Suprapubic skin (tissue), 4 donors: ENCODE measurements around the gene SEMA6A. TPM values are rescaled to one million over a fixed set of nuclear protein-coding genes. Genes with fewer than 3 reads are reported as not detected.

Experiments used
- DNase-seq, 2 donors: peaks; one replicate each; pipeline ENCODE4 v3.0.0-alpha.2; 2019; ENCODE audit warnings: low spot score in 2 of 2
- H3K27ac ChIP-seq: fragments of 200-600 bp; sonication (generic); one replicate; pipeline ENCODE4 v1.5.1; 2019
- H3K27me3 ChIP-seq: fragments of 200-600 bp; sonication (generic); one replicate; pipeline ENCODE4 v1.5.1; 2019
- H3K36me3 ChIP-seq: fragments of 200-600 bp; sonication (generic); one replicate; pipeline ENCODE4 v1.5.1; 2019
- H3K4me1 ChIP-seq: fragments of 200-600 bp; sonication (generic); one replicate; pipeline ENCODE4 v1.5.1; 2019
- H3K4me3 ChIP-seq: fragments of 200-600 bp; sonication (generic); one replicate; pipeline ENCODE4 v1.5.1; 2019; ENCODE audit warnings: mild to moderate bottlenecking
- H3K9me3 ChIP-seq: fragments of 200-600 bp; sonication (generic); one replicate; pipeline ENCODE4 v1.5.1; 2019
- EP300 ChIP-seq: sonication (generic); formaldehyde crosslinking; IDR thresholded peaks from one replicate; pipeline ENCODE4 v1.6.1; 2017; ENCODE audit warnings: antibody characterized with exemption
- POLR2A ChIP-seq, 2 donors: fragments of 450-650 bp; IDR thresholded peaks; one replicate each; pipeline ENCODE4 v1.6.1; 2017; ENCODE audit warnings: antibody characterized with exemption in 2 of 2, mild to moderate bottlenecking in 2 of 2, moderate library complexity in 2 of 2
- POLR2AphosphoS5 ChIP-seq, 3 donors: sonication (generic); formaldehyde crosslinking; IDR thresholded peaks; one replicate each; pipeline ENCODE4 v1.6.1; 2017; ENCODE audit warnings: antibody characterized with exemption in 3 of 3
- WGBS: methylation state at CpG from one replicate; pipeline ENCODE4 v1.1.5; 2018; 5-methylcytosine and 5-hydroxymethylcytosine counted together
- total RNA-seq, 4 donors: library from RNA; depleted of rRNA; stranded (reverse); fragments of >200 nt; gene quantifications; one replicate each; pipeline ENCODE4 v1.1.0, GENCODE V29; 2016
- TF ChIP-seq, protein P1 (sequence below), 2 donors: fragments of 200-600 bp in 1 of 2; fragments of 450-650 bp in 1 of 2; sonication (generic) in 1 of 2; IDR thresholded peaks; one replicate each; pipeline ENCODE4 v1.5.1; 2016 to 2019; ENCODE audit warnings: antibody characterized with exemption in 2 of 2, mild to moderate bottlenecking in 1 of 2, moderate library complexity in 1 of 2

SEMA6A gene
- total RNA-seq, 4 donors from 2014 or later, result 7.4 to 27.8 (median 15.5) TPM

DNA sequence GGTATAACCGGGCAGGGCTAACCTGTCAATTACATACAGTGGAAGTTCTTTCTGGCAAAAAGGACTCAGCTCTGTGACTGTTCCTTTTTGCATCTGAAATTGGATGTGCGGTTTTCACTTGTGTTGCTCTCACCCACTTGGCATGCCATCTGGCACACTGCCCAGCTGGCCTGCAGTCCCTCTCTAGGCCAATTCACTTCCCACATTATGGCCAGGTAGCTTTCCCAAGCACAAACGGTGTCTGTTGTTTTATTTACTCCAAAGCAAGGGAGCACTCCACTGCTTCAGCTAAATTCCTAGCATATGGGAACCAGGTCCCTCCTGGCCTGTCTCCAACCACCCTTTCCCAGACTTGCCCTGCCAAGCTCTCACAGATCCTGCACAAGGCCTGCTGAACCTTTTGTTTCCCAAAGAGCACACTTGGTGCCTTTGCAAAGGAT, 132.5 kb downstream of the SEMA6A start:
- no peak overlapping the region for H3K4me3 ChIP-seq
- TF ChIP-seq POLR2AphosphoS5 (IDR thresholded peaks at IDR 0.05) (no peak), POLR2A (IDR thresholded peaks at IDR 0.05) (no peak), EP300 (no peak)
- TF ChIP-seq, protein P1, sequence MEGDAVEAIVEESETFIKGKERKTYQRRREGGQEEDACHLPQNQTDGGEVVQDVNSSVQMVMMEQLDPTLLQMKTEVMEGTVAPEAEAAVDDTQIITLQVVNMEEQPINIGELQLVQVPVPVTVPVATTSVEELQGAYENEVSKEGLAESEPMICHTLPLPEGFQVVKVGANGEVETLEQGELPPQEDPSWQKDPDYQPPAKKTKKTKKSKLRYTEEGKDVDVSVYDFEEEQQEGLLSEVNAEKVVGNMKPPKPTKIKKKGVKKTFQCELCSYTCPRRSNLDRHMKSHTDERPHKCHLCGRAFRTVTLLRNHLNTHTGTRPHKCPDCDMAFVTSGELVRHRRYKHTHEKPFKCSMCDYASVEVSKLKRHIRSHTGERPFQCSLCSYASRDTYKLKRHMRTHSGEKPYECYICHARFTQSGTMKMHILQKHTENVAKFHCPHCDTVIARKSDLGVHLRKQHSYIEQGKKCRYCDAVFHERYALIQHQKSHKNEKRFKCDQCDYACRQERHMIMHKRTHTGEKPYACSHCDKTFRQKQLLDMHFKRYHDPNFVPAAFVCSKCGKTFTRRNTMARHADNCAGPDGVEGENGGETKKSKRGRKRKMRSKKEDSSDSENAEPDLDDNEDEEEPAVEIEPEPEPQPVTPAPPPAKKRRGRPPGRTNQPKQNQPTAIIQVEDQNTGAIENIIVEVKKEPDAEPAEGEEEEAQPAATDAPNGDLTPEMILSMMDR (IDR thresholded peaks at IDR 0.05), result no peak
- no peaks in the 10 kb centered on the region for H3K4me1 ChIP-seq
- no peaks in the 10 kb centered on the region for H3K27me3 ChIP-seq
- no peak overlapping the region for H3K27ac ChIP-seq
- H3K36me3 ChIP-seq, result peaks cover 10% of the 10 kb centered on the region
- no peaks in the 10 kb centered on the region for H3K9me3 ChIP-seq
- 49% methylated on average over 3 of the region's 3 CpGs for WGBS
- DNase-seq, result no peak

DNA sequence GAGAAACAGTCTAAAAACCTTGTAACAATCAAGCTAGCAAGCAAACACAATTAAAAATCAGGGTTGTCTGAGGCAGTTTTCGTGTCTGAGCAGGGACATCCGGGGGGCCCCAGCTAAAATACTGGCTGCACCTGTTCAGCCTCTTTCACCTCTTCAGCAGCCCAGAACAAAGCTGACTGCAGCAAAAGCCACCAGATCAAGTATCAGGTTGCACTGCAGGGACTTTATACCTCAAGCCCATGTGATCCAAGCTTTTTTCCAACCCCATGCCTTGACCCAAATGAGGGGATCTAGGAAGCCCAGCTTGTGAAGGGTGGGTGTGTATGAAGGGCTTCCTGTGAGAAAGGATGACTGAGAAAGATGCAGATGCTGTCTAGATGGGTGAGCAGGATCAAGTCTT, 133.4 kb downstream of the SEMA6A start:
- peaks cover under 1% of the 10 kb centered on the region for H3K36me3 ChIP-seq

DNA sequence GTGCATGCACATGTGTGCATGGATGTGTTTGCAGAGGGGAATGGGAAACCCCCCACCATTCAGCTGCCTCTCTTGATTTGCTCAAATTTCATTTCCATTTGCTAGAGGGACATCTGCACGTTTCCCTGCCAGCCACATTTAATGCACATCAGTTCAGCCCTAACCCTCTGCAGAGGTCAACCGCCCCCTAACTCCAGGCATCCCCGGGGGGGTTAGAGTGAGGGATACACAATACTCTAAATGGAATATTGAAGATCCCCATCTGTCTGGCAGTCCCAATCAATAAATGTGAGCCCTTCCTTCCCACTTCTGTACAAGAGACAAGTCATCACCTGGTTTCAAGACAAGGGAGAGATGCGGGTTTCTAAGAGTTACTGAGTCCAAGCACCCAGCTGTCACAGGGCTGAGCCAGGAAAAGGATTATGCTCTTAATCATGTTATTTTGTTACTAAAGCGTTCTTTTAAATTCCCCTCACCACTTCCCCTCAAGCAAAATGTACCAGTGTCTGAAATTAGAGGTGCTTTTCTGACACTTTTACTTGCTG, 134.1 kb downstream of the SEMA6A start:
- no peak for TF ChIP-seq POLR2AphosphoS5 (IDR thresholded peaks at IDR 0.05)
- no peak for TF ChIP-seq POLR2A (IDR thresholded peaks at IDR 0.05)
- TF ChIP-seq, protein P1 (IDR thresholded peaks at IDR 0.05), result no peak
- no peak for TF ChIP-seq EP300
- DNase-seq, result no peak
- Histone ChIP-seq H3K36me3 (no peaks in the 10 kb centered on the region), H3K9me3 (no peaks in the 10 kb centered on the region), H3K27me3 (no peaks in the 10 kb centered on the region), H3K4me3 (no peak overlapping the region), H3K27ac (no peak overlapping the region), H3K4me1 (no peaks in the 10 kb centered on the region)
- 87% methylated on average over 5 of the region's 5 CpGs for WGBS

More for the DNA sequence above, 133.4 kb downstream of the SEMA6A start:
- Histone ChIP-seq H3K27ac (no peak overlapping the region), H3K27me3 (no peaks in the 10 kb centered on the region), H3K9me3 (no peaks in the 10 kb centered on the region), H3K4me1 (no peaks in the 10 kb centered on the region), H3K4me3 (no peak overlapping the region)
- DNase-seq, result no peak
- WGBS, result 83% methylated on average over 2 of the region's 2 CpGs
- TF ChIP-seq POLR2AphosphoS5 (IDR thresholded peaks at IDR 0.05) (no peak), POLR2A (IDR thresholded peaks at IDR 0.05) (no peak), EP300 (no peak)
- TF ChIP-seq, protein P1 (IDR thresholded peaks at IDR 0.05), result no peak

DNA sequence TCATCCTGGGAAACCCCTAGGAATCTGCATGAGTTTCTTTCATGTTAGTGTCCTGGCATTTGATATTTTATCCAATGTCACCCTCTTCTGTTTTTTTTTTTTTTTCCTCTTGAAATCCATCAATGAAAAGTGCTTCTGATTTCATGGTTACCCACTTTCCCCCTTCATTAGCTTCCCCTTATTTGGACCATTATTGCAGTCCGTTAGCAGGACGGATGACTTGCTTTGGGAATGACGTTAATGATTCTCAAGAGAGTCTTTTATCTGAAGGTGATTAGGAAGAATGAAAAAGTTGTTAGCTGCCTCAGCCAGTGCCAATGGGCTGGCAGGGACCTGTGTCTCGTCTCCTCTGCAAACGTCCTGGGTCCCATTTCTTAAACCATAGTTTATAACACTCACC, 134.7 kb downstream of the SEMA6A start:
- TF ChIP-seq EP300, result no peak
- TF ChIP-seq POLR2AphosphoS5 (IDR thresholded peaks at IDR 0.05), result no peak
- TF ChIP-seq, protein P1 (IDR thresholded peaks at IDR 0.05), result no peak
- TF ChIP-seq POLR2A (IDR thresholded peaks at IDR 0.05), result no peak

DNA sequence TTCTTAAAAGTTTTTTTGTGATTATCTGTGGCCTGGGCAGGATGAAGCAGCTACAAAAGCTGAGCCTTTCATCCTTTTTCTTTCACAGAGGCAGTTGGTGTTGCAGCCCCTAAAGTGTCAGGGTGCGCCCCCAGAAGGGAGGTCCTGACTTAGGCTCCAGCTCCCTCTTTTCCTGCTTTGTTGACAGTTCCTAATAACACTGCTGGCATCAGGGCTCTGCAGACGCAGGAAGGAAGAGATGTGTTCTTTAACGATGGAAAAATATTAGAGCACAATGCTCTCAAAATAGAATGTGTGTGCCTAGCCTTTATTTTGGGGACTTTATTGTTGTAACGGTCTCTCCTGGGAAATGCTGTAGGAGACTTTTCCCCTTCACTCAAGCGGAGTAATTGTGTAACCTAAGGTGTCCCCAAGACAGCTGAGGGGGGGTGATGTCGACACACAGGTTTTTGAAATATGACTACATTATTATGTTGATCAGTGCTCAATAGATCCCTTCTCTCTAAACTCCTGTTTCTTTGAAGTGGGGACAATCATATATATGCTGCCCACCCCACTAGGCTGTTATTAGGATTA, 135.6 kb downstream of the SEMA6A start:
- no peak for DNase-seq
- Histone ChIP-seq H3K27ac (no peak overlapping the region), H3K36me3 (no peaks in the 10 kb centered on the region), H3K9me3 (no peaks in the 10 kb centered on the region), H3K27me3 (no peaks in the 10 kb centered on the region), H3K4me1 (no peaks in the 10 kb centered on the region), H3K4me3 (no peak overlapping the region)
- TF ChIP-seq POLR2A (IDR thresholded peaks at IDR 0.05) (no peak), EP300 (no peak), POLR2AphosphoS5 (IDR thresholded peaks at IDR 0.05) (no peak)
- TF ChIP-seq, protein P1 (IDR thresholded peaks at IDR 0.05), result no peak
- 65% methylated on average over 6 of the region's 6 CpGs for WGBS

More for the DNA sequence above, 134.7 kb downstream of the SEMA6A start:
- Histone ChIP-seq H3K4me1 (no peaks in the 10 kb centered on the region), H3K9me3 (no peaks in the 10 kb centered on the region), H3K4me3 (no peak overlapping the region), H3K36me3 (no peaks in the 10 kb centered on the region), H3K27ac (no peak overlapping the region), H3K27me3 (no peaks in the 10 kb centered on the region)
- DNase-seq, result no peak
- WGBS, result 79% methylated on average over 5 of the region's 5 CpGs
